Peyer's patch (tissue), 4 donors: Measurements from ENCODE around the gene TCF12. TPM values are rescaled to one million over a fixed set of nuclear protein-coding genes. Genes with fewer than 3 reads are reported as not detected.

Experiments
- DNase-seq, 3 donors: peaks; one replicate each; pipeline ENCODE4 v3.0.0-alpha.2; 2017 to 2019
- H3K27ac ChIP-seq, 4 donors: fragments of 200-600 bp; sonication (generic); one replicate each; pipeline ENCODE4 v1.5.1; 2016 to 2019
- H3K27me3 ChIP-seq, 2 donors: fragments of 200-600 bp; sonication (generic); one replicate each; pipeline ENCODE4 v1.5.1; 2019
- H3K36me3 ChIP-seq, 3 donors: fragments of 200-600 bp; sonication (generic); one replicate each; pipeline ENCODE4 v1.5.1; 2016 to 2019
- H3K4me1 ChIP-seq, 4 donors: fragments of 200-600 bp; sonication (generic); one replicate each; pipeline ENCODE4 v1.5.1; 2016 to 2019
- H3K4me3 ChIP-seq, 4 donors: fragments of 200-600 bp; sonication (generic); 1 replicate in 3 of 4; 2 replicates in 1 of 4; pipeline ENCODE4 v1.5.1; 2016 to 2019; ENCODE audit warnings: mild to moderate bottlenecking in 1 of 4
- H3K9me3 ChIP-seq, 4 donors: fragments of 200-600 bp; sonication (generic); one replicate each; pipeline ENCODE4 v1.5.1; 2016 to 2019; ENCODE audit warnings: mild to moderate bottlenecking in 1 of 4
- POLR2A ChIP-seq, 2 donors: fragments of 450-650 bp; IDR thresholded peaks; one replicate each; pipeline ENCODE4 v1.5.1; 2017; ENCODE audit warnings: antibody characterized with exemption in 2 of 2, mild to moderate bottlenecking in 2 of 2, moderate library complexity in 2 of 2
- total RNA-seq, 4 donors: library from RNA; depleted of rRNA; stranded (reverse); fragments of >200 nt; gene quantifications; one replicate each; pipeline ENCODE4 v1.1.0, GENCODE V29; 2016
- TF ChIP-seq, protein P1 (sequence below), 6 experiments: fragments of 450-650 bp in 4 of 6; fragments of 200-600 bp in 2 of 6; sonication (generic) in 1 of 6; IDR thresholded peaks; one replicate each; pipeline ENCODE4 v1.5.1; 2017 to 2019; ENCODE audit warnings: antibody characterized with exemption in 6 of 6, mild to moderate bottlenecking in 3 of 6, moderate library complexity in 1 of 6

TCF12 gene
- total RNA-seq, 4 donors from 2014 or later = 98.4 to 815 (median 215) TPM

DNA sequence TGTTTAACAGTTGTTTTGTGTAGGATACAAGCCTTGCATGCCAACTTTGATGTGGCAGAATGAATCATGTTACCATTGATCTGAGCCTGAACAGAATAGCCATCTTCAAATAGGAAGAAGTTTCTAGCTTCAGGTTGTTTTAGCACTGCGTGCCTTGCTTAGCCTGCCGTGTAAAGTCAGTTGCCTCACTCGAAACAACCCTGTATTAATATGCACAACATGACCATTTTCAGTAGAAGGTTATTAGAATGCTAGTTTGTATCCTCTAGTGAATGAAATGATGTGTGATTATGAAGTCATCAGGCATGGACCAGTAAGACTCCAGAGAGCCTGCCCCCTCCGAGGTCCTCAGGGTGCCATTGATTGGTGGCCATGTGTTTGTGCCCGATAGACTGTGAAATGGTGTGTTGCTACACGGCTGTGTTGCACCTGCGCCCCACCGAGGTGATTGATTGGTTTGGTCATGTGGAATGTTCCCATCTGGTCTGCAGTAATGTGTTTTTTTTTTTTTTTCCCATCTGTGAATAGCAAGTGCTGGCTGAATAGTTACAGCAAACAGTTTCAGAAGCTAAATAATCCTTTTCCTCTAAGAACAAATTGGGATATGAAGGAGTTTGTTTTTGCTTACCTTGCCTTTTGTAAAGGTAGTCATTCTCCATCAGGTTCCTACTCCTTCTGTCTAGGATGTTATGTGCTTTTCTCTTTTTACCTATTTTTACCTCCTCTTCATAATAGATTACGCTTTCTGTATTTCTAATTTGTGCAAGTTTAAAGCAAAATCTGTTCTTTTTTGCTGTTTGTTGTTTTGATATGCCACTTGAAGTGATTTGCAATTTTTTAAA is 214.9 kb downstream of the TCF12 start:
- no peak overlapping the region for H3K27ac ChIP-seq
- no peaks in the 10 kb centered on the region for H3K4me1 ChIP-seq
- H3K9me3 ChIP-seq = no peaks in the 10 kb centered on the region
- DNase-seq = no peak
- no peak overlapping the region for H3K4me3 ChIP-seq
- TF ChIP-seq POLR2A (IDR thresholded peaks at IDR 0.05) = no peak
- TF ChIP-seq, protein P1, sequence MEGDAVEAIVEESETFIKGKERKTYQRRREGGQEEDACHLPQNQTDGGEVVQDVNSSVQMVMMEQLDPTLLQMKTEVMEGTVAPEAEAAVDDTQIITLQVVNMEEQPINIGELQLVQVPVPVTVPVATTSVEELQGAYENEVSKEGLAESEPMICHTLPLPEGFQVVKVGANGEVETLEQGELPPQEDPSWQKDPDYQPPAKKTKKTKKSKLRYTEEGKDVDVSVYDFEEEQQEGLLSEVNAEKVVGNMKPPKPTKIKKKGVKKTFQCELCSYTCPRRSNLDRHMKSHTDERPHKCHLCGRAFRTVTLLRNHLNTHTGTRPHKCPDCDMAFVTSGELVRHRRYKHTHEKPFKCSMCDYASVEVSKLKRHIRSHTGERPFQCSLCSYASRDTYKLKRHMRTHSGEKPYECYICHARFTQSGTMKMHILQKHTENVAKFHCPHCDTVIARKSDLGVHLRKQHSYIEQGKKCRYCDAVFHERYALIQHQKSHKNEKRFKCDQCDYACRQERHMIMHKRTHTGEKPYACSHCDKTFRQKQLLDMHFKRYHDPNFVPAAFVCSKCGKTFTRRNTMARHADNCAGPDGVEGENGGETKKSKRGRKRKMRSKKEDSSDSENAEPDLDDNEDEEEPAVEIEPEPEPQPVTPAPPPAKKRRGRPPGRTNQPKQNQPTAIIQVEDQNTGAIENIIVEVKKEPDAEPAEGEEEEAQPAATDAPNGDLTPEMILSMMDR (IDR thresholded peaks at IDR 0.05) = no peak
- no peaks in the 10 kb centered on the region for H3K27me3 ChIP-seq
- no peaks in the 10 kb centered on the region for H3K36me3 ChIP-seq

DNA sequence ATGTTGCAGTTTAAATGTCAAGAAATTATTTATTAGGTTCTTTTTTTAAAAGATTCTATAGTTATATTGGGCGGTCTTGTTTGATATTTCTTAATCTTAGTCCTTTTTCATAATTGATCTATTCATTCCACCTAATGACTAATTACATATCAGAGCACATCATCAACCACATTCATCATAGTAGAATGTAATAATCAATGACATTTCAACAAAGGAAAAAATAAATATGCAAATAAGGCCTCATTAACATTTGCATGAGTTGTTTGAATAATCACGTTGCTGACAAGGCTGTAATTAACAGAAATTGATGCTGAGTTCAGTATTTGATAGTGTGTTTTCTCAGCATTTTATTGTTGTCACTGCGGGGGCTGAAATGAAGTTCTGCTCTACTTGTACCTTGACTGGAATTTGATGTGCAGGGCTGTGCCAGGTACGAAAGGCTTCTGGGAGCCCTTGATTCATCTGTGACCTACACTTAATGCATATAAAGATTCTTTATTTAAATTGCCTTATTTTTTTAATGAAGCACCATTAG is 215.7 kb downstream of the TCF12 start:
- TF ChIP-seq, protein P1 (IDR thresholded peaks at IDR 0.05) = no peak
- TF ChIP-seq POLR2A (IDR thresholded peaks at IDR 0.05) = no peak
- Histone ChIP-seq H3K4me1 (no peaks in the 10 kb centered on the region), H3K36me3 (no peaks in the 10 kb centered on the region), H3K9me3 (no peaks in the 10 kb centered on the region), H3K27ac (no peak overlapping the region), H3K27me3 (no peaks in the 10 kb centered on the region), H3K4me3 (no peak overlapping the region)
- no peak for DNase-seq

DNA sequence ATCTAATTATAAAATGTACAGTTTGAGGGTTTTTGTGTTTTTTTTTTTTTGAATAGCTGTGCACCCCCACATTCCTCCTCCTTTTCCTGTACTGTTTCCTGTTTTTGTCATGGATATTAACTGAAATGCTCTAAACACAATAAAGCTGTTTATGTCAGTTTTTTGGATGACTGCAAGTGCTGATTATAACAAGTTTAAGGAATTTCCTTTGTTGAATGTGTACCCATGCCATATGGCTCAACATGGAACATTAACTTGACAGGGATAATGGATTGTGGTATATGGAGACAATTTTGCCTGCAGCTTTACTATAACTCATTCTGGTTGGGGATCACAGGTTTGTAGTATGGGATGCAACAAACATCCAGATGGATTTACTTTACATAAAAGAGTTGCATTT is 216.4 kb downstream of the TCF12 start:
- DNase-seq = no peak
- TF ChIP-seq POLR2A (IDR thresholded peaks at IDR 0.05) = no peak
- TF ChIP-seq, protein P1 (IDR thresholded peaks at IDR 0.05) = no peak

GRCh38 chr15:57135800-57136199 is 217.4 kb downstream of the TCF12 start:
- H3K4me3 ChIP-seq = no peak overlapping the region
- H3K9me3 ChIP-seq = no peaks in the 10 kb centered on the region
- no peak overlapping the region for H3K27ac ChIP-seq
- H3K4me1 ChIP-seq = no peaks in the 10 kb centered on the region
- H3K36me3 ChIP-seq = no peaks in the 10 kb centered on the region
- H3K27me3 ChIP-seq = no peaks in the 10 kb centered on the region
- no peak for TF ChIP-seq POLR2A (IDR thresholded peaks at IDR 0.05)
- TF ChIP-seq, protein P1 (IDR thresholded peaks at IDR 0.05) = no peak
- no peak for DNase-seq

More for the DNA sequence above, 216.4 kb downstream of the TCF12 start:
- Histone ChIP-seq H3K27ac (no peak overlapping the region), H3K36me3 (no peaks in the 10 kb centered on the region), H3K4me1 (no peaks in the 10 kb centered on the region), H3K27me3 (no peaks in the 10 kb centered on the region), H3K9me3 (no peaks in the 10 kb centered on the region), H3K4me3 (no peak overlapping the region)

GRCh38 chr15:57138349-57138788 is 219.9 kb downstream of the TCF12 start:
- TF ChIP-seq POLR2A (IDR thresholded peaks at IDR 0.05) = no peak
- TF ChIP-seq, protein P1 (IDR thresholded peaks at IDR 0.05) = peak in 5 of 6 experiments; percentile 14 to 83 (median 75)
- Histone ChIP-seq H3K4me3 (no peak overlapping the region), H3K4me1 (no peaks in the 10 kb centered on the region), H3K27ac (no peak overlapping the region), H3K36me3 (no peaks in the 10 kb centered on the region), H3K9me3 (no peaks in the 10 kb centered on the region), H3K27me3 (no peaks in the 10 kb centered on the region)
- peak in 1 of 3 donors; percentile 72 for DNase-seq
